Mammary epithelial cell (primary cell): ENCODE results near the gene RNF8.

ENCODE experiments used
- CTCF ChIP-seq, 2 donors: IDR thresholded peaks in 1 of 2; conservative IDR thresholded peaks in 1 of 2; 2 replicates each; pipeline ENCODE4 v1.5.1; 2011 to 2012; ENCODE audit warnings: inconsistent platforms in 2 of 2, low read length in 2 of 2, mild to moderate bottlenecking in 2 of 2, control low read depth in 1 of 2, low read depth in 1 of 2; ENCODE audit not compliant: insufficient read depth in 1 of 2; ENCODE audit errors: extremely low read depth in 1 of 2
- EZH2 ChIP-seq: IDR thresholded peaks from 2 replicates; pipeline ENCODE4 v1.6.1; 2012; ENCODE audit warnings: low read length, inconsistent platforms, borderline replicate concordance

GRCh38 chr6:37366910-37367309, 13.1 kb downstream of the RNF8 start:
- TF ChIP-seq CTCF (conservative IDR thresholded peaks at IDR 0.05 in 1 of 2, IDR thresholded peaks at IDR 0.05 in 1 of 2; ENCODE audit: extremely low read depth in 1 of 2, insufficient read depth in 1 of 2, low read depth in 1 of 2, low read length in 2 of 2), result no peak
- TF ChIP-seq EZH2, result no peak
